Karpas-422 (cell line): ENCODE measurements around the gene TNFAIP3. TPM values are rescaled to one million over a fixed set of nuclear protein-coding genes. Genes with fewer than 3 reads are reported as not detected.
"Not testable (repeated sequence)": the region's sequence is repeated elsewhere in the genome, so short reads cannot be mapped to it uniquely, and the experiment has no call there.

ENCODE experiments used
- DNase-seq: peaks from one replicate; pipeline ENCODE4 v3.0.0-alpha.2; 2015
- H2AFZ ChIP-seq: fragments of 200-600 bp; sonication (generic); 2 replicates; pipeline ENCODE4 v1.6.1; 2014; ENCODE audit warnings: antibody characterized with exemption, low read length, mixed read lengths
- H3K27ac ChIP-seq: fragments of 200-600 bp; sonication (generic); 2 replicates; pipeline ENCODE4 v1.5.1; 2014; ENCODE audit warnings: mild to moderate bottlenecking, low read length, moderate library complexity
- H3K27me3 ChIP-seq: fragments of 200-600 bp; sonication (generic); 2 replicates; pipeline ENCODE4 v1.6.1; 2014; ENCODE audit warnings: low read length, mixed read lengths
- H3K36me3 ChIP-seq: fragments of 200-600 bp; sonication (generic); 2 replicates; pipeline ENCODE4 v1.6.1; 2014; ENCODE audit warnings: low read length, mixed read lengths; ENCODE audit not compliant: insufficient read depth
- H3K4me1 ChIP-seq: fragments of 200-600 bp; sonication (generic); 2 replicates; pipeline ENCODE4 v1.6.1; 2014; ENCODE audit warnings: mild to moderate bottlenecking, low read length, mixed read lengths
- H3K4me2 ChIP-seq: fragments of 200-600 bp; sonication (generic); 2 replicates; pipeline ENCODE4 v1.6.1; 2014; ENCODE audit warnings: low read length, low read depth, mild to moderate bottlenecking; ENCODE audit not compliant: poor library complexity, severe bottlenecking
- H3K4me3 ChIP-seq: fragments of 200-600 bp; sonication (generic); 2 replicates; pipeline ENCODE4 v1.5.1; 2014; ENCODE audit warnings: mild to moderate bottlenecking, antibody characterized with exemption, low read length, mixed read lengths
- H3K79me2 ChIP-seq: fragments of 200-600 bp; sonication (generic); 2 replicates; pipeline ENCODE4 v1.6.1; 2014; ENCODE audit warnings: mild to moderate bottlenecking, low read length, mixed read lengths
- H3K9ac ChIP-seq: fragments of 200-600 bp; sonication (generic); 2 replicates; pipeline ENCODE4 v1.6.0; 2014; ENCODE audit warnings: low read length
- H3K9me2 ChIP-seq: fragments of 200-600 bp; sonication (generic), shearing (Covaris generic); replicated peaks from 2 replicates; pipeline ENCODE4 v1.6.0; 2014; ENCODE audit warnings: mild to moderate bottlenecking, low read length, moderate library complexity; ENCODE audit not compliant: insufficient read depth
- H3K9me3 ChIP-seq: fragments of 300-700, 200-600 bp; sonication (generic); 2 replicates; pipeline ENCODE4 v1.6.1; 2014; ENCODE audit warnings: low read length, mixed read lengths
- H4K20me1 ChIP-seq: fragments of 200-600 bp; sonication (generic); 2 replicates; pipeline ENCODE4 v1.6.1; 2014; ENCODE audit warnings: mild to moderate bottlenecking, antibody characterized with exemption, low read length, low read depth; ENCODE audit not compliant: insufficient read depth
- total RNA-seq: library from RNA; depleted of rRNA; stranded (reverse); fragments of >200 nt; shearing (Covaris generic); gene quantifications from 2 replicates; pipeline ENCODE4 v1.2.3, GENCODE V29; 2014; ENCODE audit warnings: low replicate concordance

TNFAIP3 gene
- total RNA-seq, 1 experiment from 2014 or later, result 0.75 TPM

GRCh38 chr6:137838090-137838489, 29.0 kb upstream of the TNFAIP3 start:
- H3K4me2 ChIP-seq, H4K20me1 ChIP-seq, H3K9me3 ChIP-seq, H3K9ac ChIP-seq, H3K4me1 ChIP-seq, H3K36me3 ChIP-seq, H3K79me2 ChIP-seq, H3K4me3 ChIP-seq, H3K9me2 ChIP-seq, H3K27me3 ChIP-seq, DNase-seq, H2AFZ ChIP-seq, H3K27ac ChIP-seq: not testable (repeated sequence)

GRCh38 chr6:137838597-137838996, 28.5 kb upstream of the TNFAIP3 start:
- H3K4me3 ChIP-seq, H3K4me1 ChIP-seq, H3K27me3 ChIP-seq, H3K4me2 ChIP-seq, H3K79me2 ChIP-seq, H3K9me3 ChIP-seq, DNase-seq, H3K9ac ChIP-seq, H3K9me2 ChIP-seq, H4K20me1 ChIP-seq, H2AFZ ChIP-seq, H3K36me3 ChIP-seq, H3K27ac ChIP-seq: not testable (repeated sequence)

GRCh38 chr6:137839076-137839475, 28.0 kb upstream of the TNFAIP3 start:
- Histone ChIP-seq H3K9me3 (no peaks in the 10 kb centered on the region), H3K4me1 (no peaks in the 10 kb centered on the region), H3K4me2 (no peak overlapping the region), H4K20me1 (no peaks in the 10 kb centered on the region), H3K9me2 (no peaks in the 10 kb centered on the region), H3K36me3 (no peaks in the 10 kb centered on the region), H3K27ac (no peak overlapping the region), H3K4me3 (no peak overlapping the region), H2AFZ (no peak overlapping the region), H3K79me2 (no peaks in the 10 kb centered on the region), H3K9ac (no peak overlapping the region), H3K27me3 (no peaks in the 10 kb centered on the region)
- DNase-seq, result no peak

GRCh38 chr6:137840252-137840651, 26.8 kb upstream of the TNFAIP3 start:
- Histone ChIP-seq H3K36me3 (no peaks in the 10 kb centered on the region), H3K4me2 (no peak overlapping the region), H3K9me2 (no peaks in the 10 kb centered on the region), H2AFZ (no peak overlapping the region), H3K4me1 (no peaks in the 10 kb centered on the region), H3K79me2 (no peaks in the 10 kb centered on the region), H3K4me3 (no peak overlapping the region), H3K27me3 (no peaks in the 10 kb centered on the region), H3K27ac (no peak overlapping the region), H3K9me3 (no peaks in the 10 kb centered on the region), H3K9ac (no peak overlapping the region), H4K20me1 (no peaks in the 10 kb centered on the region)
- DNase-seq, result no peak

GRCh38 chr6:137843211-137843610, 23.8 kb upstream of the TNFAIP3 start:
- Histone ChIP-seq H3K79me2 (no peaks in the 10 kb centered on the region), H3K9me3 (no peaks in the 10 kb centered on the region), H3K4me1 (peaks cover 8% of the 10 kb centered on the region), H3K27ac (no peak overlapping the region), H3K9ac (no peak overlapping the region), H2AFZ (no peak overlapping the region), H4K20me1 (no peaks in the 10 kb centered on the region), H3K4me3 (no peak overlapping the region), H3K9me2 (no peaks in the 10 kb centered on the region), H3K4me2 (no peak overlapping the region), H3K36me3 (no peaks in the 10 kb centered on the region), H3K27me3 (no peaks in the 10 kb centered on the region)
- no peak for DNase-seq

GRCh38 chr6:137844327-137844726, 22.7 kb upstream of the TNFAIP3 start:
- not testable (repeated sequence) for DNase-seq, H3K27me3 ChIP-seq, H3K4me2 ChIP-seq, H2AFZ ChIP-seq, H4K20me1 ChIP-seq, H3K27ac ChIP-seq, H3K9me2 ChIP-seq, H3K4me3 ChIP-seq, H3K9me3 ChIP-seq, H3K9ac ChIP-seq, H3K36me3 ChIP-seq, H3K79me2 ChIP-seq, H3K4me1 ChIP-seq

- not testable (repeated sequence) for H3K9me2 ChIP-seq, H3K4me2 ChIP-seq, H2AFZ ChIP-seq, H3K4me3 ChIP-seq, H3K79me2 ChIP-seq, H3K27ac ChIP-seq, H4K20me1 ChIP-seq, H3K27me3 ChIP-seq, H3K36me3 ChIP-seq, H3K9me3 ChIP-seq, H3K9ac ChIP-seq, DNase-seq
- H3K4me1 ChIP-seq, result peaks cover 11% of the 10 kb centered on the region
Measured at GRCh38 chr6:137844773-137845172, 22.3 kb upstream of the TNFAIP3 start.

- Histone ChIP-seq H3K27ac (no peak overlapping the region), H3K4me1 (peaks cover 18% of the 10 kb centered on the region), H3K9me2 (no peaks in the 10 kb centered on the region), H2AFZ (no peak overlapping the region), H4K20me1 (no peaks in the 10 kb centered on the region), H3K9me3 (no peaks in the 10 kb centered on the region), H3K9ac (no peak overlapping the region), H3K36me3 (no peaks in the 10 kb centered on the region), H3K27me3 (no peaks in the 10 kb centered on the region), H3K4me2 (no peak overlapping the region), H3K79me2 (no peaks in the 10 kb centered on the region), H3K4me3 (no peak overlapping the region)
- DNase-seq, result no peak
Measured at GRCh38 chr6:137845460-137845859, 21.6 kb upstream of the TNFAIP3 start.

- DNase-seq, result no peak
- no peak overlapping the region for H3K4me2 ChIP-seq
- H4K20me1 ChIP-seq, result no peaks in the 10 kb centered on the region
- H3K27me3 ChIP-seq, result no peaks in the 10 kb centered on the region
- H2AFZ ChIP-seq, result no peak overlapping the region
- no peak overlapping the region for H3K27ac ChIP-seq
- no peak overlapping the region for H3K9ac ChIP-seq
- no peak overlapping the region for H3K4me3 ChIP-seq
- H3K4me1 ChIP-seq, result peaks cover 26% of the 10 kb centered on the region
- no peaks in the 10 kb centered on the region for H3K9me2 ChIP-seq
- H3K9me3 ChIP-seq, result no peaks in the 10 kb centered on the region
- no peaks in the 10 kb centered on the region for H3K79me2 ChIP-seq
- no peaks in the 10 kb centered on the region for H3K36me3 ChIP-seq
Measured at GRCh38 chr6:137846274-137846673, 20.8 kb upstream of the TNFAIP3 start.
